ENCODE measurements around the gene RPGRIP1.
"Not testable (repeated sequence)": the region's sequence is repeated elsewhere in the genome, so short reads cannot be mapped to it uniquely, and the experiment has no call there.

RPGRIP1 gene

DNA sequence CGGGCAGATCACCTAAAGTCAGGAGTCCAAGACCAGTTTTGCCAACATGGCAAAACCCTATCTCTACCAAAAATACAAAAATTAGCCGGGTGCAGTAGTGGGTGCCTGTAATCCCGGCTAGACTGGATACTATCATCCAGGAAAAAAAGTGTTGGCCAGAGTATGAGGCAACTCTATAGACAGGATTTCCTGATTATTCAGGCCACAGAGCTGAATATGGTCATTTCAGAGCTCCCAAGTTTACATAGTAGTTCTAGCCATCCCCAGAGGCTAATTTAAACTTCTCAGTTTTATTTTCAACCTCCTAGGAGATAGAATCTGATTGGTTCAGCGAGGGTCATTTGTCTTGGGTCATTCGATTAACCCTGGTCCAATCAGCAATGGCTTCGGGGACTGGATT is 7.3 kb downstream of the RPGRIP1 start:
- DNase-seq, result no peak
- TF ChIP-seq CTCF (IDR thresholded peaks at IDR 0.05; ENCODE audit: low read depth, low read length), result no peak
- Histone ChIP-seq H3K36me3 (peaks cover 15% of the 10 kb centered on the region), H3K4me3 (ENCODE audit: low read depth, low read length) (no peak overlapping the region), H3K27ac (no peak overlapping the region), H3K27me3 (ENCODE audit: insufficient read depth, low read depth, severe bottlenecking) (no peaks in the 10 kb centered on the region), H3K9me3 (ENCODE audit: severe bottlenecking) (no peaks in the 10 kb centered on the region)

GRCh38 chr14:21294026-21294425 is 14.1 kb downstream of the RPGRIP1 start:
- H3K4me3 ChIP-seq (ENCODE audit: low read depth, low read length); H3K27ac ChIP-seq; H3K9me3 ChIP-seq (ENCODE audit: severe bottlenecking); H3K27me3 ChIP-seq (ENCODE audit: insufficient read depth, low read depth, severe bottlenecking); DNase-seq: not testable (repeated sequence)
- peaks cover 34% of the 10 kb centered on the region for H3K36me3 ChIP-seq

DNA sequence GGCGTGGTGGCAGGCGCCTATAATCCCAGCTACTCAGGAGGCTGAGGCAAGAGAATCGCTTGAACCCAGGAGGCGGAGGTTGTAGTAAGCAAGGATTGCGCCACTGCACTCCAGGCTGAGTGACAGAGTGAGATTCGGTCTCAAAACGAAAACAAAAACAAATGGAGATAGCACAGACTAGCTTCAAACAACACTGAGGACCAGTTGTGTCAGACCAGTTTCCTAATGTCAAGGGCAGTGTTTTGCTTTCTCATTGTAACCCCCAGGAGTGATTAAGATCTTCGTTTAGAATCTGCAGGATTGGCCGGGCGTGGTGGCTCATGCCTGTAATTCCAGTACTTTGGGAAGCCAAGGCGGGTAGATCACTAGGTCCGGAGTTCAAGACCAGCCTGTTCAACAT is 18.5 kb downstream of the RPGRIP1 start:
- Histone ChIP-seq H3K27me3 (ENCODE audit: insufficient read depth, low read depth, severe bottlenecking) (no peaks in the 10 kb centered on the region), H3K27ac (no peak overlapping the region), H3K9me3 (ENCODE audit: severe bottlenecking) (no peaks in the 10 kb centered on the region), H3K36me3 (peaks cover 34% of the 10 kb centered on the region), H3K4me3 (ENCODE audit: low read depth, low read length) (no peak overlapping the region)
- no peak for TF ChIP-seq CTCF (IDR thresholded peaks at IDR 0.05; ENCODE audit: low read depth, low read length)
- DNase-seq, result no peak

GRCh38 chr14:21299562-21300130 is 19.8 kb downstream of the RPGRIP1 start:
- Histone ChIP-seq H3K4me3 (ENCODE audit: low read depth, low read length) (no peak overlapping the region), H3K27ac (no peak overlapping the region), H3K27me3 (ENCODE audit: insufficient read depth, low read depth, severe bottlenecking) (no peaks in the 10 kb centered on the region), H3K36me3 (peaks cover 33% of the 10 kb centered on the region), H3K9me3 (ENCODE audit: severe bottlenecking) (no peaks in the 10 kb centered on the region)
- no peak for DNase-seq
- TF ChIP-seq CTCF (IDR thresholded peaks at IDR 0.05; ENCODE audit: low read depth, low read length), result no peak

DNA sequence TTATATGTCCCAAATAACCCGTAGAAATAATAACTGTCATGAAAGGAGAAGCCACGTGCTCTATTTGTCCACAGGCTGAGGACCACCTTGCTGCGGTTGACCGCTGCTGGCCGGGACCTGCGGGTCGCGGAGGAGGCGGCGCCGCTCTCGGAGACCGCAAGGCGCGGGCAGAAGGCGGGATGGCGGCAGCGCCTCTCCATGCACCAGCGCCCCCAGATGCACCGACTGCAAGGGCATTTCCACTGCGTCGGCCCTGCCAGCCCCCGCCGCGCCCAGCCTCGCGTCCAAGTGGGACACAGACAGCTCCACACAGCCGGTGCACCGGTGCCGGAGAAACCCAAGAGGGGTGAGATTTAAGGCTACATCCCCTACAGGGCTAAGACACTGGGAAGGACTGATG is 21.0 kb downstream of the RPGRIP1 start:
- no peaks in the 10 kb centered on the region for H3K9me3 ChIP-seq (ENCODE audit: severe bottlenecking)
- H3K4me3 ChIP-seq (ENCODE audit: low read depth, low read length), result no peak overlapping the region
- no peak for TF ChIP-seq CTCF (IDR thresholded peaks at IDR 0.05; ENCODE audit: low read depth, low read length)
- no peak overlapping the region for H3K27ac ChIP-seq
- no peak for DNase-seq
- H3K36me3 ChIP-seq, result peaks cover 29% of the 10 kb centered on the region
- no peaks in the 10 kb centered on the region for H3K27me3 ChIP-seq (ENCODE audit: insufficient read depth, low read depth, severe bottlenecking)

DNA sequence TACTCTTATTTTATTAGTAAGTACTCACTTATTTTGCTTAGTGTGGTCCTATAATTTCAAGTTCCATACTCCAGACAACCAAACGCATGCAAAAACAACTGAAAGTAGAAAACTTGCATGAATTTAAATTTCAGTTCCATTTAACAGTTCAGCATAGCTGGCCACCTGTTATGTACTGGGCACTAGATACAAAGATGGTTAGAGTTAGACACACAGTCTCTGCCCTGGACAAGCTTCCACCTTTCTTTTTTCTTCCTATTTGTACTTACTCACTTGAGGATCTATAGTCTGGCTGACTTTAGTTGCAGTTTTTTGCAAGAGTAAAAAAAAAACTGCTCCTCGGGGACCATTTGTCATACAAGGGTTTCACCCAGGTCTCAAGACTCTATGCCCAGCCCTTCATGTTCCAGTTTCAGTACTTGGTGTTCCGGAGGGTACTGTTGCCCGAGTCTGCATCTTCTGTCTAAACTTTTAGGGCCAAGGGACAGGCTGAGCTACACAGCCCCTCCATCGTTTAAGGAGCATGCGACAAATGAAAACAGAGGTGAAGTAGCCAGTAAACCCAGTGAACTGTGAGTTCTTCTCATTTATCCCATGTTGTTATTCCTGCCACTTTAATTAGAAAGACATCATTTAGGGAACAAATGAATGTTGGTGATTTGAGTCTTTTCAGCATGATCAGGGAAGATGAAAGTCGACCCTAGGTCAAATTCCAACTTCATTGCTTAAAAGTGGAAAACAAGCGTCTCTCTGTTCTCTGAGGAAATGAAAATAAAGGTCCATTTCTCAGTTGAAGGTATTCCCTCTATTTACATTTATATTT is 22.3 kb downstream of the RPGRIP1 start:
- Histone ChIP-seq H3K27me3 (ENCODE audit: insufficient read depth, low read depth, severe bottlenecking) (no peaks in the 10 kb centered on the region), H3K36me3 (peaks cover 22% of the 10 kb centered on the region), H3K4me3 (ENCODE audit: low read depth, low read length) (no peak overlapping the region), H3K9me3 (ENCODE audit: severe bottlenecking) (no peaks in the 10 kb centered on the region), H3K27ac (no peak overlapping the region)
- no peak for DNase-seq
- no peak for TF ChIP-seq CTCF (IDR thresholded peaks at IDR 0.05; ENCODE audit: low read depth, low read length)

DNA sequence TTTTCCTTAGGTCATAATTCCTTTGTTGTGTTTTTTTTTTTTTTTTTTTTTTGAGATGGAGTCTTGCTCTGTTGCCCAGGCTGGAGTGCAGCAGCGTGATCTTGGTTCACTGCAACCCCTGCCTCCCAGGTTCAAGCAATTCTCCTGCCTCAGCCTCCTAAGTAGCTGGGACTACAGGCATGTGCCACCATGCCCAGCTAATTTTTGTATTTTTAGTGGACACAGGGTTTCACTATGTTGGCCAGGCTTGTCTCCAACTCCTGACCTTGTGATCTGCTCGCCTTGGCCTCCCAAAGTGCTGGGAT is 22.9 kb downstream of the RPGRIP1 start:
- not testable (repeated sequence) for H3K27me3 ChIP-seq (ENCODE audit: insufficient read depth, low read depth, severe bottlenecking); H3K27ac ChIP-seq; H3K9me3 ChIP-seq (ENCODE audit: severe bottlenecking); DNase-seq; H3K4me3 ChIP-seq (ENCODE audit: low read depth, low read length)
- H3K36me3 ChIP-seq, result peaks cover 23% of the 10 kb centered on the region
